OCI-LY1 (cell line): Measurements from ENCODE around the gene NDUFA12.

Experiments
- H2AFZ ChIP-seq: fragments of 200-600 bp; sonication (generic), shearing (Covaris generic); 2 replicates; pipeline ENCODE4 v1.6.0; 2014; ENCODE audit warnings: antibody characterized with exemption, mild to moderate bottlenecking, low read length
- H3F3A ChIP-seq: fragments of 200-600 bp; sonication (generic), shearing (Covaris generic); 2 replicates; pipeline ENCODE4 v1.6.0; 2014; ENCODE audit warnings: mild to moderate bottlenecking, antibody characterized with exemption, low read length, moderate library complexity; ENCODE audit not compliant: insufficient read depth
- H3K27ac ChIP-seq: fragments of 200-600 bp; sonication (generic); 2 replicates; pipeline ENCODE4 v1.5.1; 2014; ENCODE audit warnings: low read length, mixed run types, mild to moderate bottlenecking, low read depth; ENCODE audit not compliant: poor library complexity, severe bottlenecking
- H3K27me3 ChIP-seq: fragments of 200-600 bp; sonication (generic); 2 replicates; pipeline ENCODE4 v1.6.0; 2014; ENCODE audit warnings: antibody characterized with exemption, mild to moderate bottlenecking, low read length, moderate library complexity; ENCODE audit not compliant: insufficient read depth
- H3K36me3 ChIP-seq: fragments of 200-600 bp; sonication (generic); 2 replicates; pipeline ENCODE4 v1.6.1; 2014; ENCODE audit warnings: mild to moderate bottlenecking, antibody characterized with exemption, low read length, moderate library complexity, mixed read lengths; ENCODE audit not compliant: insufficient read depth
- H3K4me1 ChIP-seq: fragments of 200-600 bp; sonication (generic); 2 replicates; pipeline ENCODE4 v1.5.1; 2014; ENCODE audit warnings: mild to moderate bottlenecking, low read length, moderate library complexity; ENCODE audit not compliant: insufficient read depth, severe bottlenecking
- H3K4me2 ChIP-seq: fragments of 200-600 bp; sonication (generic), shearing (Covaris generic); 2 replicates; pipeline ENCODE4 v1.6.1; 2014; ENCODE audit warnings: low read length
- H3K4me3 ChIP-seq: fragments of 200-600 bp; sonication (generic); 2 replicates; pipeline ENCODE4 v1.5.1; 2014; ENCODE audit warnings: low read length, low read depth, mild to moderate bottlenecking, mixed read lengths; ENCODE audit not compliant: poor library complexity, severe bottlenecking
- H3K79me2 ChIP-seq: fragments of 200-600 bp; shearing (Covaris generic); 2 replicates; pipeline ENCODE4 v1.6.1; 2016; ENCODE audit warnings: mixed run types, low read length, mixed read lengths; ENCODE audit not compliant: insufficient read depth
- H3K9ac ChIP-seq: fragments of 200-600 bp; sonication (generic), shearing (Covaris generic); 2 replicates; pipeline ENCODE4 v1.6.1; 2014; ENCODE audit warnings: mild to moderate bottlenecking, low read length, mixed read lengths
- H3K9me2 ChIP-seq: fragments of 200-600 bp; sonication (generic), shearing (Covaris generic); 2 replicates; pipeline ENCODE4 v1.6.1; 2014; ENCODE audit warnings: low read depth, mild to moderate bottlenecking, low read length, mixed read lengths
- H3K9me3 ChIP-seq: fragments of 200-600 bp; shearing (Covaris generic); 2 replicates; pipeline ENCODE4 v1.6.1; 2014; ENCODE audit warnings: low read length, mixed read lengths
- H4K20me1 ChIP-seq: fragments of 200-600 bp; sonication (generic), shearing (Covaris generic); 2 replicates; pipeline ENCODE4 v1.6.0; 2016; ENCODE audit warnings: mild to moderate bottlenecking, low read length; ENCODE audit not compliant: insufficient read depth
- EZH2 ChIP-seq: fragments of 200-600 bp; sonication (generic), shearing (Covaris generic); IDR thresholded peaks from 2 replicates; pipeline ENCODE4 v1.8.0; 2017; ENCODE audit warnings: borderline replicate concordance, mixed run types, mild to moderate bottlenecking, antibody characterized with exemption, low read length, moderate library complexity, mixed read lengths
- TF ChIP-seq, protein P1 (sequence below): fragments of 200-600 bp; sonication (generic), shearing (Covaris generic); IDR thresholded peaks from 2 replicates; pipeline ENCODE4 v1.5.1; 2017; ENCODE audit warnings: mild to moderate bottlenecking, antibody characterized with exemption, low read length, moderate library complexity, mixed read lengths

The NDUFA12 gene

DNA sequence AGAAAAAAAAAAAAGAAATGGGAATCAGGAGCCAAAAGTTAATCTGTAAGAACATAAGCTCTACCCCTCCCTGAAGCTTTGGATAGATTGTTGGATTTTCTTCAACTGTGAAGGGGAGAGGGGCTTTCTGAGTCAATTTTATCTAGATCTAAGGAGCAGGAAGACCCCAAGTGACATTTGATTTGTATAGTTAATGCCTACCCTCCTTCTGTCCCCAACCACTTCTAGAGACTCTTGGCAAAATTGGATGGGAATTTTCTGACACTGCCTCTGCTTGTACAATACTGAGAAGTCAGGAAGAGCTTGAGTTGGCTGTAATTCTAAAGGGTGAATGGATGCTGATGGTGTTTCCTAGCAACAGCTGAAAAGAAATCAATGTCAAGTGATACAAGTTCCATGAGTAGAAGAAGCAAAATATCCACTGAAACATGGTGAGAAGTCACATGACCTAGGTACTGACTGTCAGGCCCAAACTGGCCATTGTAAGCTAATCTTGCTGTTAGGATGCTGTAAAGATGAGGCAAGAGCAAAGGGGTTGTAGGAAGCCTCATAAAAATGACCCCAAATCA lies 42.2 kb downstream of the NDUFA12 start:
- no peaks in the 10 kb centered on the region for H4K20me1 ChIP-seq
- H2AFZ ChIP-seq, result no peak overlapping the region
- H3K79me2 ChIP-seq, result no peaks in the 10 kb centered on the region
- no peak overlapping the region for H3K9ac ChIP-seq
- no peaks in the 10 kb centered on the region for H3F3A ChIP-seq
- H3K4me1 ChIP-seq, result no peaks in the 10 kb centered on the region
- TF ChIP-seq, protein P1, sequence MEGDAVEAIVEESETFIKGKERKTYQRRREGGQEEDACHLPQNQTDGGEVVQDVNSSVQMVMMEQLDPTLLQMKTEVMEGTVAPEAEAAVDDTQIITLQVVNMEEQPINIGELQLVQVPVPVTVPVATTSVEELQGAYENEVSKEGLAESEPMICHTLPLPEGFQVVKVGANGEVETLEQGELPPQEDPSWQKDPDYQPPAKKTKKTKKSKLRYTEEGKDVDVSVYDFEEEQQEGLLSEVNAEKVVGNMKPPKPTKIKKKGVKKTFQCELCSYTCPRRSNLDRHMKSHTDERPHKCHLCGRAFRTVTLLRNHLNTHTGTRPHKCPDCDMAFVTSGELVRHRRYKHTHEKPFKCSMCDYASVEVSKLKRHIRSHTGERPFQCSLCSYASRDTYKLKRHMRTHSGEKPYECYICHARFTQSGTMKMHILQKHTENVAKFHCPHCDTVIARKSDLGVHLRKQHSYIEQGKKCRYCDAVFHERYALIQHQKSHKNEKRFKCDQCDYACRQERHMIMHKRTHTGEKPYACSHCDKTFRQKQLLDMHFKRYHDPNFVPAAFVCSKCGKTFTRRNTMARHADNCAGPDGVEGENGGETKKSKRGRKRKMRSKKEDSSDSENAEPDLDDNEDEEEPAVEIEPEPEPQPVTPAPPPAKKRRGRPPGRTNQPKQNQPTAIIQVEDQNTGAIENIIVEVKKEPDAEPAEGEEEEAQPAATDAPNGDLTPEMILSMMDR, result no peak
- no peak for TF ChIP-seq EZH2
- no peaks in the 10 kb centered on the region for H3K9me3 ChIP-seq
- no peak overlapping the region for H3K4me2 ChIP-seq
- H3K4me3 ChIP-seq, result no peak overlapping the region
- H3K36me3 ChIP-seq, result no peaks in the 10 kb centered on the region
- H3K27ac ChIP-seq, result no peak overlapping the region
- H3K9me2 ChIP-seq, result no peaks in the 10 kb centered on the region
- no peaks in the 10 kb centered on the region for H3K27me3 ChIP-seq

DNA sequence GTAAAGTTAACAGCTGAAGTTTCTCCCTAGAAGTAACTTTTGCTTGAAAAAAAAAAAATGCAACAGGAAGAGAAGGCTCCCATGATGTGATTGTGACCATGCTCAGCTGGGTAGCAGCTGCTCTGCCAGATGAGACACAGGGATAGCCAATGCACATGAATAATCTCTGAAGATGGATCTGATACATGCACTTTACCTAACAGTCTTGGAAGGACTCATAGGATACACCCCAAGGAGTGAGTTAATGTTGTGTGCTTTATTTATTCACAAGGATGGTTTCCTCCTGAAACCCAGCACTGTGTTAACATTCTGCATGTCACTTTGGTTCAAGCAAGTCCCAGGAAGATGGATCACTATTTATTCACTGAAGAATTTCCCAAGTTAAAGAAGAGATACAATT lies 46.5 kb downstream of the NDUFA12 start:
- H3K36me3 ChIP-seq, result no peaks in the 10 kb centered on the region
- no peaks in the 10 kb centered on the region for H3K9me2 ChIP-seq
- H3F3A ChIP-seq, result no peaks in the 10 kb centered on the region
- H3K9me3 ChIP-seq, result no peaks in the 10 kb centered on the region
- TF ChIP-seq EZH2, result no peak
- TF ChIP-seq, protein P1, result no peak
- no peak overlapping the region for H3K9ac ChIP-seq
- no peak overlapping the region for H2AFZ ChIP-seq
- H3K27me3 ChIP-seq, result no peaks in the 10 kb centered on the region; the same call in 1 of the 2 replicates
- H3K79me2 ChIP-seq, result no peaks in the 10 kb centered on the region
- H3K4me2 ChIP-seq, result no peak overlapping the region
- no peaks in the 10 kb centered on the region for H4K20me1 ChIP-seq
- H3K27ac ChIP-seq, result no peak overlapping the region
- H3K4me3 ChIP-seq, result no peak overlapping the region
- H3K4me1 ChIP-seq, result no peaks in the 10 kb centered on the region

DNA sequence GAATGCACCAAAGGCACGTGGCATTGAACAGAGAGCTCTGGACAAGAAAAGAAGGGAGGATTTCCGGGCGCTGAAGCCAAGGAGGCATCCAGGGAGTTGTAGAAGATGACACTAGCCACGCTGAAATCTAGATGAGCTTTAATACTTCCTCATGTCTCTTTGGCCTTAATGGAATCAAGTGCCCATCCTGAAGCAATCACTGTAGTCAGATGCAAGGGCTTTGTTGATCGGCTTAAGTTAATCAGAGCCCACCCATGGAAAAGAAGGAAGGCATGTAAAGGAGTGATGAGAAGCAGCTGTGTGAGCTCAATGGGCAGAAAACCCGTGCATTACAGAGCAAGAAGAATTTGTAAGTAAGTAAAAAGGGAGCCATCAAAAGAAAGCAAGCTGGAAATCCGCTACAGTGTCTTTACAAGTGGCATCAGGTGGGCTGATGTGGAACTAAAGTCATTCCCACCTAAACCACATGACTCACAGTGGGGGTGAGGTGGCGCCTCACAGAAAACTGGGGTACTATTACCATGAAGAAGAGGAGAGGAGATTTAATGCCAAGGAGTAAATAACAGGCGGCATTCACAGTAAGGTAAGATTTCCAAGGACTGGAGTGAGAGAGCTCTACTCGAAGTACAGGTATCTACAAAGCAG lies 48.4 kb downstream of the NDUFA12 start:
- H3K9me3 ChIP-seq, result no peaks in the 10 kb centered on the region
- no peaks in the 10 kb centered on the region; the same call in 1 of the 2 replicates for H3K27me3 ChIP-seq
- H3K27ac ChIP-seq, result no peak overlapping the region
- H3K79me2 ChIP-seq, result no peaks in the 10 kb centered on the region
- H3K4me3 ChIP-seq, result no peak overlapping the region
- no peak overlapping the region for H2AFZ ChIP-seq
- no peaks in the 10 kb centered on the region for H3F3A ChIP-seq
- no peaks in the 10 kb centered on the region for H3K36me3 ChIP-seq
- H3K9me2 ChIP-seq, result no peaks in the 10 kb centered on the region
- no peak overlapping the region for H3K9ac ChIP-seq
- H3K4me1 ChIP-seq, result no peaks in the 10 kb centered on the region
- TF ChIP-seq EZH2, result no peak
- TF ChIP-seq, protein P1, result no peak
- H4K20me1 ChIP-seq, result no peaks in the 10 kb centered on the region
- no peak overlapping the region for H3K4me2 ChIP-seq
